ENCODE measurements around the gene SEMA4D. TPM values are rescaled to one million over a fixed set of nuclear protein-coding genes. Genes with fewer than 3 reads are reported as not detected.

SEMA4D gene
- total RNA-seq, 4 donors from 2014 or later: 37.3 to 50.1 (median 42.6) TPM

GRCh38 chr9:89467278-89467625 lies 30.7 kb downstream of the SEMA4D start:
- Histone ChIP-seq H3K27me3 (no peaks in the 10 kb centered on the region), H3K4me3 (no peak overlapping the region), H3K9me3 (no peaks in the 10 kb centered on the region), H3K27ac (no peak overlapping the region), H3K4me1 (peaks cover 2% of the 10 kb centered on the region), H3K36me3 (no peaks in the 10 kb centered on the region)
- no peak for TF ChIP-seq POLR2A (IDR thresholded peaks at IDR 0.05)
- TF ChIP-seq CTCF (IDR thresholded peaks at IDR 0.05): no peak
- no peak for TF ChIP-seq POLR2AphosphoS5 (IDR thresholded peaks at IDR 0.05)
- no peak for TF ChIP-seq EP300 (IDR thresholded peaks at IDR 0.05)
- WGBS: 86% methylated on average over 4 of the region's 4 CpGs
- no peak for DNase-seq (ENCODE audit: low spot score in 2 of 2)

GRCh38 chr9:89466451-89467277 lies 31.2 kb downstream of the SEMA4D start:
- H3K4me1 ChIP-seq: peaks cover 2% of the 10 kb centered on the region
- H3K36me3 ChIP-seq: no peaks in the 10 kb centered on the region
- no peaks in the 10 kb centered on the region for H3K9me3 ChIP-seq
- no peak overlapping the region for H3K27ac ChIP-seq
- H3K27me3 ChIP-seq: no peaks in the 10 kb centered on the region
- no peak overlapping the region for H3K4me3 ChIP-seq
- WGBS: 83% methylated on average over 16 of the region's 18 CpGs
- peak in 1 of 2 donors; percentile 40 for DNase-seq (ENCODE audit: low spot score in 2 of 2)
- no peak for TF ChIP-seq EP300 (IDR thresholded peaks at IDR 0.05)
- no peak for TF ChIP-seq CTCF (IDR thresholded peaks at IDR 0.05)
- TF ChIP-seq POLR2A (IDR thresholded peaks at IDR 0.05): no peak
- TF ChIP-seq POLR2AphosphoS5 (IDR thresholded peaks at IDR 0.05): no peak

GRCh38 chr9:89465726-89466308 lies 32.1 kb downstream of the SEMA4D start:
- no peak for TF ChIP-seq EP300 (IDR thresholded peaks at IDR 0.05)
- no peak for TF ChIP-seq CTCF (IDR thresholded peaks at IDR 0.05)
- peak in 1 of 2 donors; percentile 23 for DNase-seq (ENCODE audit: low spot score in 2 of 2)
- H3K27me3 ChIP-seq: no peaks in the 10 kb centered on the region
- no peaks in the 10 kb centered on the region for H3K36me3 ChIP-seq
- no peaks in the 10 kb centered on the region for H3K9me3 ChIP-seq
- H3K4me3 ChIP-seq: no peak overlapping the region
- WGBS: 92% methylated on average over 10 of the region's 10 CpGs
- no peak overlapping the region for H3K27ac ChIP-seq
- H3K4me1 ChIP-seq: no peaks in the 10 kb centered on the region

GRCh38 chr9:89465001-89465451 lies 32.9 kb downstream of the SEMA4D start:
- H3K36me3 ChIP-seq: no peaks in the 10 kb centered on the region
- no peak for DNase-seq (ENCODE audit: low spot score in 2 of 2)
- WGBS: 90% methylated on average over 7 of the region's 7 CpGs
- TF ChIP-seq POLR2AphosphoS5 (IDR thresholded peaks at IDR 0.05) (no peak), POLR2A (IDR thresholded peaks at IDR 0.05) (no peak), EP300 (IDR thresholded peaks at IDR 0.05) (no peak), CTCF (IDR thresholded peaks at IDR 0.05) (no peak)
- H3K4me1 ChIP-seq: no peaks in the 10 kb centered on the region
- H3K4me3 ChIP-seq: no peak overlapping the region
- no peak overlapping the region for H3K27ac ChIP-seq
- no peaks in the 10 kb centered on the region for H3K27me3 ChIP-seq
- no peaks in the 10 kb centered on the region for H3K9me3 ChIP-seq

GRCh38 chr9:89464300-89464901 lies 33.5 kb downstream of the SEMA4D start:
- Histone ChIP-seq H3K9me3 (no peaks in the 10 kb centered on the region), H3K4me1 (no peaks in the 10 kb centered on the region), H3K27me3 (no peaks in the 10 kb centered on the region), H3K27ac (no peak overlapping the region), H3K36me3 (no peaks in the 10 kb centered on the region), H3K4me3 (no peak overlapping the region)
- WGBS: 78% methylated on average over 7 of the region's 7 CpGs
- no peak for DNase-seq (ENCODE audit: low spot score in 2 of 2)
- TF ChIP-seq CTCF (IDR thresholded peaks at IDR 0.05): no peak
- TF ChIP-seq POLR2AphosphoS5 (IDR thresholded peaks at IDR 0.05): no peak
- TF ChIP-seq POLR2A (IDR thresholded peaks at IDR 0.05): no peak
